Activated CD8-positive, alpha-beta T cell treated with anti-CD3 and anti-CD28 coated beads for 36 hours (primary cell): ENCODE results near the gene RETREG1. TPM values are rescaled to one million over a fixed set of nuclear protein-coding genes. Genes with fewer than 3 reads are reported as not detected.

Experiments used
- ATAC-seq: fragments of 200-7000 bp; cut with Tn5 transposase; one replicate; pipeline ENCODE4 v1.10.0; 2021; ENCODE audit warnings: mild to moderate bottlenecking, moderate library complexity
- CTCF ChIA-PET: fragments of 350-600 bp; sonication (Branson Sonifier 250); formaldehyde crosslinking; loops from one replicate; lab custom pipeline; 2021; ENCODE audit warnings: antibody characterized with exemption; lab: Charles Lee
- POLR2A ChIA-PET: fragments of 350-600 bp; sonication (Branson Sonifier 250); formaldehyde crosslinking; loops from one replicate; lab custom pipeline; 2021; ENCODE audit warnings: antibody characterized with exemption; lab: Charles Lee
- DNase-seq: peaks from one replicate; pipeline ENCODE4 v3.0.0-alpha.2; 2020
- H3K27ac Mint-ChIP-seq: one replicate; pipeline ENCODE4 v1.8.0; 2021; ENCODE audit warnings: mild to moderate bottlenecking, mixed read lengths
- H3K27me3 Mint-ChIP-seq: one replicate; pipeline ENCODE4 v1.8.0; 2021; ENCODE audit warnings: mixed read lengths
- H3K36me3 Mint-ChIP-seq: one replicate; pipeline ENCODE4 v1.8.0; 2021; ENCODE audit warnings: low read depth, mixed read lengths
- H3K4me1 Mint-ChIP-seq: one replicate; pipeline ENCODE4 v1.8.0; 2021; ENCODE audit warnings: low read depth, mixed read lengths
- H3K4me3 Mint-ChIP-seq: one replicate; pipeline ENCODE4 v1.8.0; 2021; ENCODE audit warnings: mild to moderate bottlenecking, moderate library complexity, mixed read lengths
- H3K9me3 Mint-ChIP-seq: one replicate; pipeline ENCODE4 v1.8.0; 2021; ENCODE audit warnings: mixed read lengths
- intact Hi-C: fragments of 100-400 bp; cut with micrococcal nuclease; formaldehyde crosslinking; loops from one replicate; pipeline ENCODE4 v1.10.0; 2022
- total RNA-seq, 2 experiments: library from RNA; stranded (reverse); gene quantifications; one replicate each; pipeline ENCODE4 v1.2.3, GENCODE V29; 2021
- TF ChIP-seq, protein P1 (sequence below): fragments of 200-600 bp; IDR thresholded peaks from one replicate; pipeline ENCODE4 v1.8.0; 2022; ENCODE audit warnings: antibody characterized with exemption, mild to moderate bottlenecking

RETREG1 gene
- total RNA-seq, 2 experiments from 2014 or later: 31.7 to 31.9 TPM

DNA sequence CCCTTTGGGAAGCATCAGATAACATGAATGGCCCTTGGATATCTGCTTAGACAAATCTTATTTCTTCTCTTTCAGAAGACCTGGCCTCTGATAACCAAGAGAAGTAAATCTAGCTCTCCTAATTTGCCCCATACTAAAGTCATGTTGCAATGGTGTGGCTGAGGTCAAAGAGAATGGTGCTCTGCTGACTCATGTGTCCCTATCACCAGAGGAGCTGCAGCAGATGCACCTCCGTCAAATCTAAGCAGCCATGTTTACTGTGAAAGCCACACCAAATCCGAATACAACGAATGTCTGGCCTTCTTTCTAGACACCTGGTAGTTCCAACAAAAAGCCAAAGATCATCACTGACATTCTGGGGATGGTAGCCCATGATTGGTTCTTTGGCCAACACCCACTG is 23.2 kb downstream of the RETREG1 start:
- Mint-ChIP-seq H3K9me3 (no peaks in the 10 kb centered on the region), H3K27ac (peak overlapping the region; percentile 30), H3K4me1 (peaks cover 60% of the 10 kb centered on the region), H3K36me3 (peaks cover 48% of the 10 kb centered on the region), H3K4me3 (no peak overlapping the region), H3K27me3 (no peaks in the 10 kb centered on the region)
- ChIA-PET CTCF (interaction anchor here (1.0 to 1.8 kb wide), 2 partner anchors 8 to 15 kb away, joined by 3 to 4 read pairs; no protein-coding TSS in a partner anchor), POLR2A (interaction anchor here (1.0 kb wide), 1 partner anchor 10 kb away, joined by 3 read pairs; no protein-coding TSS in a partner anchor)
- no peak for DNase-seq
- intact Hi-C loops: no loop called here
- ATAC-seq: peak; percentile 68
- TF ChIP-seq, protein P1, sequence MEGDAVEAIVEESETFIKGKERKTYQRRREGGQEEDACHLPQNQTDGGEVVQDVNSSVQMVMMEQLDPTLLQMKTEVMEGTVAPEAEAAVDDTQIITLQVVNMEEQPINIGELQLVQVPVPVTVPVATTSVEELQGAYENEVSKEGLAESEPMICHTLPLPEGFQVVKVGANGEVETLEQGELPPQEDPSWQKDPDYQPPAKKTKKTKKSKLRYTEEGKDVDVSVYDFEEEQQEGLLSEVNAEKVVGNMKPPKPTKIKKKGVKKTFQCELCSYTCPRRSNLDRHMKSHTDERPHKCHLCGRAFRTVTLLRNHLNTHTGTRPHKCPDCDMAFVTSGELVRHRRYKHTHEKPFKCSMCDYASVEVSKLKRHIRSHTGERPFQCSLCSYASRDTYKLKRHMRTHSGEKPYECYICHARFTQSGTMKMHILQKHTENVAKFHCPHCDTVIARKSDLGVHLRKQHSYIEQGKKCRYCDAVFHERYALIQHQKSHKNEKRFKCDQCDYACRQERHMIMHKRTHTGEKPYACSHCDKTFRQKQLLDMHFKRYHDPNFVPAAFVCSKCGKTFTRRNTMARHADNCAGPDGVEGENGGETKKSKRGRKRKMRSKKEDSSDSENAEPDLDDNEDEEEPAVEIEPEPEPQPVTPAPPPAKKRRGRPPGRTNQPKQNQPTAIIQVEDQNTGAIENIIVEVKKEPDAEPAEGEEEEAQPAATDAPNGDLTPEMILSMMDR: no peak

DNA sequence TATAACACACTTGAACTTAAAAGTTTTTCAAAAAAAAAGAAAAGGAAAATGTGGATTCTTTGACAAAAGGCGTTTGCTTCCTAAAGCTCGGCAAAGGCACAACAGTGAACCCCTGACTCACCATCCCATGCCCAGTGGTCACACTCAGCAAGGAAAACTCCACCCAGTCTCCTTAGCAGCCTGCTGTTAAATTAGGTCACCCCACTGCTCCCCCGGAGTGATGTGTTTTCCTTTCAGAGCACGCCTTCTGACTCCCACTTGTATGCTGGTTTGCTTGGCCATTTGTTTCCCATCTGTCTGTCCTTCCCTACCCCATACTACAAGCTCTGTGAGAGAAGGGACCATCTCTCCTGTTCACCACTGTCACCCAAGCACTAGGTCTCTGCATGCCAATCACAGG is 23.8 kb downstream of the RETREG1 start:
- Mint-ChIP-seq H3K4me3 (no peak overlapping the region), H3K4me1 (peaks cover 58% of the 10 kb centered on the region), H3K27me3 (no peaks in the 10 kb centered on the region), H3K27ac (peak overlapping the region; percentile 0), H3K9me3 (no peaks in the 10 kb centered on the region), H3K36me3 (peaks cover 48% of the 10 kb centered on the region)
- ChIA-PET POLR2A (interaction anchor here (0.6 kb wide), 1 partner anchor 1700 kb away, joined by 3 read pairs; no protein-coding TSS in a partner anchor), CTCF (interaction anchor here (0.6 to 1.8 kb wide), 3 partner anchors 15 to 122 kb away, joined by 3 to 4 read pairs (median 3); no protein-coding TSS in a partner anchor)
- TF ChIP-seq, protein P1: no peak
- no peak for DNase-seq
- no peak for ATAC-seq
- intact Hi-C loops: no loop called here

DNA sequence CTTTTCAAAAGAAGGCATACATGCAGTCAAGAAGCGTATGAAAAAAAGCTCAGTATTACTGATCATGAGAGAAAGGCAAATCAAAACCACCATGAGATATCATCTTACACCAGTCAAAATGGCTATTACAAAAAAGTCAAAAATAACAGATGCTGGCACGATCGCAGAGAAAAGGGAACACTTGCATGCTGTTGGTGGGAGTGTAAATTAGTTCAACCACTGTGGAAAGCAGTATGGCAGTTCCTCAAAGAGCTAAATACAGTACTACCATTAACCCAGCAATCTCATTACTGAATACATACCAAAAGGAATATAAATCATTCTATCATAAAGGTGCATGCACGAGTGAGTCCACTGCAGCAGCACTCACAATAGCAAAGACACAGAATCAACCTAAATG is 24.5 kb downstream of the RETREG1 start:
- Mint-ChIP-seq H3K27ac (no peak overlapping the region), H3K4me1 (peaks cover 53% of the 10 kb centered on the region), H3K4me3 (no peak overlapping the region), H3K27me3 (no peaks in the 10 kb centered on the region), H3K36me3 (peaks cover 49% of the 10 kb centered on the region), H3K9me3 (peaks cover 4% of the 10 kb centered on the region)
- ATAC-seq (no peak), DNase-seq (no peak)
- ChIA-PET CTCF (interaction anchor here (1.1 kb wide), 1 partner anchor 40 kb away, joined by 3 read pairs; no protein-coding TSS in a partner anchor), POLR2A (interaction anchor here (1.0 to 1.2 kb wide), 2 partner anchors 14 to 26 kb away, joined by 3 read pairs; no protein-coding TSS in a partner anchor)
- intact Hi-C loops: no loop called here
- TF ChIP-seq, protein P1: no peak

DNA sequence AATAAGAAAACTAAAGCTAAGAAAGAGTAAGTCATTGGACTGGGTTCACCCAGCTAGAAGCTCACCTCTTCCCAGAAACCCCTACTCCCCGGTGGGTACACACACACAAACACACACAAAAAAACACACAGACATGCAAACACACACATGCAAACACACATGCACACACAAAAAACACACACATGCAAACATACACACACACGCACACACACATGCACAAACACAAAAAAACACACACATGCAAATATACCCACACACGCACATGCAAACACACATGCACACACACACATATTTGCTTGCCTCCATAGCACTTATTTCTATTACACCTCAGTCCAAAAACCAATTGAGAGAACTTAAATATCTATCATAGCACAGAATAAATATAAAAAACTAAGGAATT is 26.1 kb downstream of the RETREG1 start:
- TF ChIP-seq, protein P1: no peak
- peaks cover 57% of the 10 kb centered on the region for H3K36me3 Mint-ChIP-seq

DNA sequence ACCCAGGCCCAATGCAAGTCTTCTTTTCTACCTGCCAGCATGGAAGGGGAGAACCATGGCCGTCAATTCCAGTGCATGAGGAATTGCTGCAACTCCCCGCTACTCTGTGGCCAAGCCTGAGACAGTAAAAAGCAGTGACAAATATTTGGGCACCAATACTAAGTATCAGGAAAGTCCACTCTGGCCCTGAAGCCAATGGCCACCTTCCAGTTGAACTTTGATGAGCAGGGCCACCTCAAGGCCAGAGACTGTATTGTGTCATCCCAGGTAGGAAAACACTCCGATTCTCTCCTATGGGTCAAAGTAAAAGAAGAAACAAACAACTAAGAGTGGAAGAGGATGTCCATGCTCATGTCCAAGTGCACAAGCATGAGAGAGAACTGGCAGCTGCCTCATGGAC is 27.1 kb downstream of the RETREG1 start:
- CTCF ChIA-PET: no interaction called here
- peaks cover 49% of the 10 kb centered on the region for H3K36me3 Mint-ChIP-seq

More for the DNA sequence above, 26.1 kb downstream of the RETREG1 start:
- CTCF ChIA-PET: no interaction called here
- intact Hi-C loops: no loop called here
- Mint-ChIP-seq H3K4me1 (peaks cover 51% of the 10 kb centered on the region), H3K27me3 (no peaks in the 10 kb centered on the region), H3K9me3 (peaks cover 6% of the 10 kb centered on the region), H3K4me3 (no peak overlapping the region), H3K27ac (no peak overlapping the region)
- ATAC-seq (no peak), DNase-seq (no peak)
- POLR2A ChIA-PET: no interaction called here

More for the DNA sequence above, 27.1 kb downstream of the RETREG1 start:
- H3K27ac Mint-ChIP-seq: no peak overlapping the region
- intact Hi-C loops: no loop called here
- H3K27me3 Mint-ChIP-seq: no peaks in the 10 kb centered on the region
- no peak overlapping the region for H3K4me3 Mint-ChIP-seq
- H3K4me1 Mint-ChIP-seq: peaks cover 49% of the 10 kb centered on the region
- POLR2A ChIA-PET: no interaction called here
- DNase-seq (no peak), ATAC-seq (no peak)
- TF ChIP-seq, protein P1: no peak
- H3K9me3 Mint-ChIP-seq: peaks cover 6% of the 10 kb centered on the region
